ENCODE measurements around the gene LPP. TPM values are rescaled to one million over a fixed set of nuclear protein-coding genes. Genes with fewer than 3 reads are reported as not detected.

LPP gene
- total RNA-seq, 1 donor, result 92.1 TPM

- no peak for DNase-seq (ENCODE audit: low read depth)
Observed at GRCh38 chr3:188646592-188646991, 492.6 kb downstream of the LPP start.

GRCh38 chr3:188647237-188647636, 493.3 kb downstream of the LPP start:
- H3K4me3 ChIP-seq (ENCODE audit: low read depth, low read length), result no peak overlapping the region
- TF ChIP-seq CTCF (IDR thresholded peaks at IDR 0.05; ENCODE audit: insufficient read depth, low read length), result no peak
- DNase-seq (ENCODE audit: low read depth), result no peak

More at GRCh38 chr3:188646592-188646991, 492.6 kb downstream of the LPP start:
- no peak overlapping the region for H3K4me3 ChIP-seq (ENCODE audit: low read depth, low read length)
- TF ChIP-seq CTCF (IDR thresholded peaks at IDR 0.05; ENCODE audit: insufficient read depth, low read length), result no peak

GRCh38 chr3:188649521-188649920, 495.6 kb downstream of the LPP start:
- peak; percentile 52 for DNase-seq (ENCODE audit: low read depth)
- no peak for TF ChIP-seq CTCF (IDR thresholded peaks at IDR 0.05; ENCODE audit: insufficient read depth, low read length)
- H3K4me3 ChIP-seq (ENCODE audit: low read depth, low read length), result no peak overlapping the region

DNA sequence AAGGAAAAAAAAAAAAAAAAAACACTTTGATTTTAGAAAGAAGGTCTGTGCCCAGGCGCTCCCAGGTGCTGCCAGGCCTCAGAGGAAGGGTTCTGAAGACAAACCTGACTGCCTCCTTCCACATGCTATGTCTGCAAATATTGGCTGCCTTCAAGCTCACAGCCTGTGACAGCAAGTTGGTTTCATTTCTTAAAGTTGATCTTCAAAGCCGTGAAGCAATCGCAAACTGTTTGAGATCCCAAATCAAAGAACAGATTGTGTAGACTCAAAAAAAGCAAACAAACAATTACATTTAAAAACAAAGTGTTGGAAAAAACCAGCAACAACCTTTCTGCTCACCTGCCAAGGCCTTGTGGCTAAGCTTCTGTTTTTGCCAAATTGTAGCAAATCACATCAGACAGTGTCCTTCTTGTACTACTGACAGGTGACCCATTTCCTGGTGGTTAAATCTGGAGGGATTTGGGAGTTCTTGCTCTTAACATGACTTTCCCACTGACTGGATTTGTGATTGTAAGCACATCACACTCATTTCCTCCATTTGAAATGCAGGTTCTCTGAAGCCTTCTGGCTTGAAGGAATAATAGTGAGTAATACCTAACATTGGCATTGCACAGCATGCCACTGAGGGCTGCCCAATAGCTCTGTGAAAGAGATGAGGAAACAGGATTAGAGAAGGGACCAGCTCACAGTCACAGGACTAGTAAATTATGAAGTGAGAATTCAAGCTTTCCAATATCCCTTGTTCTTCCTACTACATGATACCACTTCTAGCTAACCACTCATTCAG, 502.4 kb downstream of the LPP start:
- DNase-seq (ENCODE audit: low read depth), result peak; percentile 44
- no peak overlapping the region for H3K4me3 ChIP-seq (ENCODE audit: low read depth, low read length)
- TF ChIP-seq CTCF (IDR thresholded peaks at IDR 0.05; ENCODE audit: insufficient read depth, low read length), result no peak

GRCh38 chr3:188658606-188659005, 504.6 kb downstream of the LPP start:
- no peak for DNase-seq (ENCODE audit: low read depth)

GRCh38 chr3:188659449-188660090, 505.6 kb downstream of the LPP start:
- TF ChIP-seq CTCF (IDR thresholded peaks at IDR 0.05; ENCODE audit: insufficient read depth, low read length), result no peak
- H3K4me3 ChIP-seq (ENCODE audit: low read depth, low read length), result no peak overlapping the region
- DNase-seq (ENCODE audit: low read depth), result peak; percentile 25

More at GRCh38 chr3:188658606-188659005, 504.6 kb downstream of the LPP start:
- no peak for TF ChIP-seq CTCF (IDR thresholded peaks at IDR 0.05; ENCODE audit: insufficient read depth, low read length)
- no peak overlapping the region for H3K4me3 ChIP-seq (ENCODE audit: low read depth, low read length)

All from fibroblast of the aortic adventitia (primary cell).